ENCODE results near the gene HMCN1.

Gene HMCN1

DNA sequence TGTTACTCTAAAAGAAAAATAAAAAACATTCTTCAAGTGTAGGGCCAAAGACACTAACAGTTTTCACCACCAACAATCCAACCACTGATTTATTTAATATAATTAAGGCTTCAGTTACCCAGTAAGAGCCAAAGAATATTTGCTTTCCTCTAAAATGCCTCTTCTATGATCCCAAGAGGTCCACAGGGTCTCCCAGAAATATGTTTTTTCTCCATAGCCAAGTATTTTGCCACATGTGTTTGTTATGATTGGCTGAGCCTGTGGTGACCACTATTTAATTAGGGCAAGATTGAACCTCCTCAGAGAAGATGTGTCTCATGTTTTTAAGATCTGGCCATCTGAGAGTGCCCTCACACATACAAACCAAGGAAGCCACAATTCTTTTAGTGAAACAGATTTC, 505.0 kb downstream of the HMCN1 start:
- DNase-seq (ENCODE audit: low read depth in 2 of 2) = no peak

DNA sequence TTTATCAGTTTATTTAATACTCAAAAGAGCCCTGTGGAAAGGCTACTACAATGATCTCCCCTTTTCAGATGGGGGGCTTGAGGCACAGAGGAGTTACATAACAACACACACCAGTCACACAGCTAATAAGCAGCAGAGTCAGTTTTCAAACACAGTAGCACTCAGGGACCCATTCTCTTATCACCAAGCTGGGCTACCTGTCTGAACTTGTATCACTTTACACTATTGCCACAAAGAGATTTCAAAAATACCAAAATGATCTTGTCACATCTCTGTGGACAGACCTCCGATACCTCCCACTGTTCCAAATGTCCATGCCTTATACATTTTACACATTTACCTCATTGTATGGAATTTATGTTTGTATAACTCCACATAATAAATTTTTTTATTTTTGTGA, 506.2 kb downstream of the HMCN1 start:
- no peak for DNase-seq (ENCODE audit: low read depth in 2 of 2)

Data from stimulated activated CD8-positive, alpha-beta memory T cell treated with anti-CD3 and anti-CD28 coated beads, Interleukin-7, amount 100 ng/mL, for 4 hours (primary cell).